Panc1 (cell line): ENCODE data around the gene THPO.

Experiments
- CTCF ChIP-seq: fragments of 450-650 bp; IDR thresholded peaks from 2 replicates; pipeline ENCODE4 v1.5.1; 2017; ENCODE audit warnings: mild to moderate bottlenecking
- SIN3A ChIP-seq: IDR thresholded peaks from 2 replicates; pipeline ENCODE4 v1.6.1; 2012; ENCODE audit warnings: low read depth, mild to moderate bottlenecking, low read length, moderate library complexity, borderline replicate concordance; ENCODE audit not compliant: insufficient read depth

DNA sequence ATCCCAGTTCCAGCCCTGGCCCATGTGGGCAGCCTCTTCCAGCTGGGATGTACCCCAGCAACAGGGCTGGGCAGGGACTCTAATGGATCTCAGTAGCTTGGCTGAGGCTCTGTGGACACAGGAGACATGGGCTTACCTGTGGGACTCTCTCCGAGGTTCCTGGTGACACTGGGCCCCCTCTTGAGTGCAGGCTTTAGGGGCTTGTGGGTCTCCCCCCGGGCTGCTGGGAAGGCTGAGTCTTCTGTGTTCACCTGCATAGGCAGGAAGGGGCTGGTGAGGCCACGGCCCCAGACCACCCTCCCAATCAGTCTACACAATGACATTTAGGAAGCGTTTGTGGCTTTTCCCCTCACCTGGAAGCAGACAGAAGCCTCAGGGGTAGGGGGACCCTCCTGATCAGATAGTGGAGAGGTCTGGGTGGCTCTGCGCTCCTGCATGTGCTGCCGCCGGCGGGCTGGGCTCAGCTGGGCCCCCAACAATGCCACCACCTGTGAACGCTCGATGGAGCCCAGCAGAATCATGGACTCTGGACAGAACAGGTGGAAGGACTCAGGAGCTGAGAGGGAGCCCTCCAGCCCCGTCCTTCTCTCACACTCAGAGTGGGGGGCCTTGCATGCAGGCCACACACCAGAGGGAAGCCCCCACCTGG is 25.0 kb downstream of the THPO start:
- no peak for TF ChIP-seq CTCF
- no peak for TF ChIP-seq SIN3A
